Bronchus fibroblast of lung (primary cell): ENCODE data around the gene PVRIG. TPM values are rescaled to one million over a fixed set of nuclear protein-coding genes. Genes with fewer than 3 reads are reported as not detected.

ENCODE experiments used
- total RNA-seq: library from RNA; depleted of rRNA; stranded (reverse); fragments of >200 nt; gene quantifications from 2 replicates; pipeline ENCODE4 v1.2.3, GENCODE V29; 2015

PVRIG gene
- total RNA-seq: not detected in 2 replicates

GRCh38 chr7:100219801-100220585 is at the start of gene PVRIG:
Gene PVRIG (plus strand): TSS chr7:100219949. CDS start chr7:100219971, 22 bp downstream.

GRCh38 chr7:100177045-100178001 is 42.4 kb upstream of the PVRIG start, which contains the start of the genes GPC2 and STAG3:
Gene GPC2 (minus strand): TSS chr7:100177381. CDS start chr7:100177199, 182 bp downstream.
Gene STAG3 (plus strand): TSS chr7:100177918. CDS start chr7:100180557, 2,639 bp downstream.

Other genes starting within 250 kb of the PVRIG start
- gene AZGP1, start 243.9 kb upstream of the PVRIG start, total RNA-seq: under 0.01 TPM in 1 of 2 replicates, not detected in the other
- gene ZKSCAN1, start 204.4 kb upstream of the PVRIG start, total RNA-seq: 10.7 and 11.3 TPM in 2 replicates
- 8.2 and 9.9 TPM in 2 replicates for gene ZSCAN21, start 170.2 kb upstream of the PVRIG start, total RNA-seq
- gene ZNF3, start 138.2 kb upstream of the PVRIG start, total RNA-seq: 15.8 and 16.1 TPM in 2 replicates
- gene COPS6, start 131.0 kb upstream of the PVRIG start, total RNA-seq: 79.7 and 107 TPM in 2 replicates
- 204 and 216 TPM in 2 replicates for gene MCM7, start 118.6 kb upstream of the PVRIG start, total RNA-seq
- gene AP4M1, start 118.3 kb upstream of the PVRIG start, total RNA-seq: 20.0 and 20.2 TPM in 2 replicates
- 81.9 and 83.6 TPM in 2 replicates for gene TAF6, start 100.6 kb upstream of the PVRIG start, total RNA-seq
- gene CNPY4, start 100.3 kb upstream of the PVRIG start, total RNA-seq: 16.1 and 18.6 TPM in 2 replicates
- gene MBLAC1, start 93.0 kb upstream of the PVRIG start, total RNA-seq: 3.0 and 3.9 TPM in 2 replicates
- 164 and 193 TPM in 2 replicates for gene LAMTOR4, start 71.0 kb upstream of the PVRIG start, total RNA-seq
- 6.6 and 6.7 TPM in 2 replicates for gene TRAPPC14, start 61.2 kb upstream of the PVRIG start, total RNA-seq
- gene GAL3ST4, start 51.3 kb upstream of the PVRIG start, total RNA-seq: 4.5 and 4.9 TPM in 2 replicates
- gene GPC2, start 42.6 kb upstream of the PVRIG start, total RNA-seq: 1.8 and 4.9 TPM in 2 replicates
- 0.84 and 1.8 TPM in 2 replicates for gene STAG3, start 42.0 kb upstream of the PVRIG start, total RNA-seq
- not detected in 2 replicates for gene SPDYE3, start 87.8 kb downstream of the PVRIG start, total RNA-seq
- gene PILRB, start 138.2 kb downstream of the PVRIG start, total RNA-seq: 9.1 and 10.4 TPM in 2 replicates
- gene PILRA, start 153.5 kb downstream of the PVRIG start, total RNA-seq: under 0.01 TPM in 1 of 2 replicates, not detected in the other
- 0.30 and 0.50 TPM in 2 replicates for gene ZCWPW1, start 208.8 kb downstream of the PVRIG start, total RNA-seq
- 29.9 and 31.5 TPM in 2 replicates for gene MEPCE, start 209.9 kb downstream of the PVRIG start, total RNA-seq
- 46.5 and 62.0 TPM in 2 replicates for gene PPP1R35, start 216.5 kb downstream of the PVRIG start, total RNA-seq
- gene SPACDR, start 244.3 kb downstream of the PVRIG start, total RNA-seq: 1.8 and 2.7 TPM in 2 replicates